ENCODE data around the gene P2RX2. TPM values are rescaled to one million over a fixed set of nuclear protein-coding genes. Genes with fewer than 3 reads are reported as not detected.

Gene P2RX2
- total RNA-seq, 4 donors from 2014 or later, result not detected

DNA sequence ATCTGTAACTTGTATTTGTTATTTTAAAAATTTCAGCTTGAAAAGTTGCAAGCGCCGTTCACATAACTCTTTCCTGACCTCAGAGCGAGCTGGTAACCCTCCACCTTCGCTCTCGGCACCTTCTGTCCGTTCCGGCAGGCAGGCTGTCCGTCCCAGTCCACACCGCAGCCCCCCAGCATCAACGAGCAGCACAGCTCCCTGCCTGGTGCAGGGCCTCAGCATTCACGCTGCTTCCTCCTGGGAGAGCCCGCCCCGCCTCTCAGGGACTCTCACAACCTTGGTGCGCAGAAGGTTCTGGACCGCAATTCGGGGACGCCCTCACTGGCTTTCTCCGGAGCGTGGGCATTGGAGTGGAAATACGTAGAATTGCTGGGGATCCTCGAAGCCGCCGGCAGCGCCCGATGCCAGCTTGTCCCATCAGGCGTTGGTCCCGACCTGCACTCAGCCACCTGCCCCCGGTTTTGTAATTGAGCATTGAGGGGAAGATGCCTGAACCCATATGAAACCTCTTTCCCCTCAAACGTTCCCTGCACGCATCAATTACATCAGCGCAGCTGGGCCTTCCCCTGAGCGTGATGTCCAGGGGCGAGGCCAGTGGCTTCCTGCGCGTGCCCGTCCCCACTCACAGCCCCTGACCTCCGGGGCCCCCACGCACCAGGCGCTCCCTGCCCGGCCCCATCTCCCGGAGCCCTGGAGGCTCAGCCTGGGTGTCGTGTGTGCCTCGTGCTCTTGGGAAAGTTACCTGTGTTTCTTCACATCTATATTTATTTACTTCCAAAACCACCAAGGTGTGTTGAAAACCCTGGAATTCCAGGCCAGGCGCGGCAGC, 27.3 kb upstream of the P2RX2 start:
- no peak overlapping the region for H3K4me3 ChIP-seq
- WGBS, 2 donors, result 90 to 92% methylated on average over 45 of the region's 45 CpGs
- H3K4me1 ChIP-seq, result peaks cover 0 to 8% (median 5%) of the 10 kb centered on the region in 4 donors
- TF ChIP-seq POLR2A (IDR thresholded peaks at IDR 0.05), result no peak
- TF ChIP-seq EP300 (IDR thresholded peaks at IDR 0.05), result no peak
- TF ChIP-seq CTCF (IDR thresholded peaks at IDR 0.05), result no peak
- peaks cover 0 to 38% of the 10 kb centered on the region in 2 donors for H3K27me3 ChIP-seq
- no peak for DNase-seq (ENCODE audit: low spot score in 2 of 2)
- peaks cover 0 to 4% (median 0%) of the 10 kb centered on the region in 4 donors for H3K9me3 ChIP-seq
- H3K27ac ChIP-seq, result no peak overlapping the region
- no peaks in the 10 kb centered on the region for H3K36me3 ChIP-seq

GRCh38 chr12:132592282-132592970, 26.1 kb upstream of the P2RX2 start:
- no peak for DNase-seq (ENCODE audit: low spot score in 2 of 2)
- Histone ChIP-seq H3K4me3 (no peak overlapping the region), H3K36me3 (no peaks in the 10 kb centered on the region), H3K4me1 (peaks cover 0 to 8% (median 5%) of the 10 kb centered on the region in 4 donors), H3K27me3 (peaks cover 0 to 49% of the 10 kb centered on the region in 2 donors), H3K27ac (no peak overlapping the region), H3K9me3 (peaks cover 0 to 4% (median 0%) of the 10 kb centered on the region in 4 donors)
- WGBS, 2 donors, result 85 to 87% methylated on average over 38 of the region's 38 CpGs
- TF ChIP-seq EP300 (IDR thresholded peaks at IDR 0.05), result no peak
- no peak for TF ChIP-seq CTCF (IDR thresholded peaks at IDR 0.05)
- no peak for TF ChIP-seq POLR2A (IDR thresholded peaks at IDR 0.05)

DNA sequence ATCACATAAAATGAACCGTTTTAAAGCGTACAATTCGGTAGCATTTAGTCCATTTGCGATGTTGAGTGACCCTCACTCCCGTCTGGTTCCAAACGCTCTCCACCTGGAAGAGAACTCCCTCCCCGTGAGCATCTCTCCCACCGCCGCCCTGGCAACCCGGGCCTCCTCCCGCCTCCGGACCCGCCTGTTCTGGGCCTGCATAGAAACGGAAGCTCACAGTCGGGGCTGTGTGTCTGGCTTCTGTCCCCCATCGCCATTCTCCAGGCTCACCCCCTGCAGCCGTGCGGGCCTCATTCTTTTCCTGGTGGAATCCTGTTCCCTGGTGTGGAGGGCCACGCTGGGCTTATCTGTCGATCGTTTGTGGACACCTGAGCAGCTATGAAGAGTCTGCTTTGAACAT, 25.5 kb upstream of the P2RX2 start:
- no peak for TF ChIP-seq POLR2A (IDR thresholded peaks at IDR 0.05)
- 76 to 81% methylated on average over 21 of the region's 21 CpGs for WGBS, 2 donors
- Histone ChIP-seq H3K9me3 (peaks cover 0 to 4% (median 0%) of the 10 kb centered on the region in 4 donors), H3K4me3 (no peak overlapping the region), H3K27me3 (peaks cover 0 to 53% of the 10 kb centered on the region in 2 donors), H3K4me1 (peaks cover 0 to 8% (median 5%) of the 10 kb centered on the region in 4 donors), H3K27ac (no peak overlapping the region), H3K36me3 (no peaks in the 10 kb centered on the region)
- no peak for DNase-seq (ENCODE audit: low spot score in 2 of 2)

DNA sequence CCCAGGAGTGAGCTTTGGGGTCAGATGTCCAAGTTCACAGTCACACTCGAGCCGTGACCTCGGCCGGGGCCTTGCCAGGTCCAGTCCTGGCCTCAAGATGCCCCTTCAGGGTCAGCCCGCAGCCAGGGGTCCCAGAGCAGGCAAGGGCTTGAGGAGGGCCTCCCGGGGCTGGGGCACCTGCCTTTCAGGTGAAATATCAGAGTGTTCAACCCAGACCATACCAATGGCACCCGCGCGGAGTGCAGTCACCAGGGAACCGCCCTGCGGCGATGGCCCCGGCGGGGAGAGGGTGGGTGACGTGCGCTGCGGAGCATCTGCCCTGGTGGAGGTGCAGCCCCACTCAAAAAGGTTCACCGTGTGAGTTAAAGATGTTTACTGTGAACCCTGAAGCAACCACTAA, 25.1 kb upstream of the P2RX2 start:
- Histone ChIP-seq H3K36me3 (no peaks in the 10 kb centered on the region), H3K27me3 (peaks cover 0 to 53% of the 10 kb centered on the region in 2 donors), H3K4me1 (peaks cover 0 to 9% (median 5%) of the 10 kb centered on the region in 4 donors), H3K9me3 (peaks cover 0 to 4% (median 0%) of the 10 kb centered on the region in 4 donors), H3K4me3 (no peak overlapping the region), H3K27ac (no peak overlapping the region)
- no peak for TF ChIP-seq POLR2A (IDR thresholded peaks at IDR 0.05)
- no peak for TF ChIP-seq CTCF (IDR thresholded peaks at IDR 0.05)
- no peak for TF ChIP-seq EP300 (IDR thresholded peaks at IDR 0.05)
- 52 to 60% methylated on average over 17 of the region's 18 CpGs for WGBS, 2 donors
- DNase-seq (ENCODE audit: low spot score in 2 of 2), result no peak

GRCh38 chr12:132593938-132594358, 24.6 kb upstream of the P2RX2 start:
- H3K4me1 ChIP-seq, result peaks cover 0 to 13% (median 5%) of the 10 kb centered on the region in 4 donors
- H3K4me3 ChIP-seq, result no peak overlapping the region
- WGBS, 2 donors, result 8 to 14% methylated on average over 11 of the region's 11 CpGs
- TF ChIP-seq POLR2A (IDR thresholded peaks at IDR 0.05), result no peak
- TF ChIP-seq EP300 (IDR thresholded peaks at IDR 0.05), result no peak
- no peak for TF ChIP-seq CTCF (IDR thresholded peaks at IDR 0.05)
- DNase-seq (ENCODE audit: low spot score in 2 of 2), result peak; percentile 50 to 74
- H3K36me3 ChIP-seq, result no peaks in the 10 kb centered on the region
- H3K27ac ChIP-seq, result no peak overlapping the region
- H3K27me3 ChIP-seq, result peaks cover 0 to 53% of the 10 kb centered on the region in 2 donors
- peaks cover 0 to 2% (median 0%) of the 10 kb centered on the region in 4 donors for H3K9me3 ChIP-seq
